Kidney (tissue), 14 donors: ENCODE data around the gene CD101. TPM values are rescaled to one million over a fixed set of nuclear protein-coding genes. Genes with fewer than 3 reads are reported as not detected.

ENCODE experiments used
- DNase-seq, 5 donors: peaks; one replicate each; pipeline ENCODE4 v3.0.0-alpha.2; 2013 to 2020
- FAIRE-seq: peaks from 2 replicates; lab custom pipeline; 2012; peaks lifted over from hg19 to GRCh38; lab: Jason Lieb, UNC
- H3K27ac ChIP-seq, 2 donors: one replicate each; pipeline ENCODE4 v1.7.0; 2013; ENCODE audit warnings: low read depth in 2 of 2, low read length in 2 of 2, inconsistent platforms in 1 of 2
- H3K27me3 ChIP-seq: one replicate; pipeline ENCODE4 v1.7.1; 2013; ENCODE audit warnings: low read length, inconsistent platforms; ENCODE audit not compliant: control insufficient read depth, insufficient read depth
- H3K36me3 ChIP-seq, 3 donors: one replicate each; pipeline versions ENCODE4 v1.7.0 to v1.7.1; 2013; ENCODE audit warnings: low read length in 3 of 3, control low read depth in 1 of 3, inconsistent platforms in 1 of 3; ENCODE audit not compliant: insufficient read depth in 3 of 3, control insufficient read depth in 2 of 3
- H3K4me1 ChIP-seq, 3 donors: one replicate each; pipeline versions ENCODE4 v1.7.0 to v1.7.1; 2013; ENCODE audit warnings: low read length in 3 of 3, inconsistent platforms in 1 of 3, low read depth in 1 of 3; ENCODE audit not compliant: control insufficient read depth in 2 of 3, insufficient read depth in 2 of 3
- H3K4me3 ChIP-seq, 3 donors: one replicate each; pipeline versions ENCODE4 v1.7.0 to v1.8.1; 2013; ENCODE audit warnings: low read length in 3 of 3, control low read depth in 1 of 3, inconsistent platforms in 1 of 3
- H3K9ac ChIP-seq, 3 donors: one replicate each; pipeline versions ENCODE4 v1.7.0 to v1.7.1; 2013; ENCODE audit warnings: low read length in 3 of 3, control low read depth in 1 of 3, inconsistent platforms in 1 of 3
- H3K9me3 ChIP-seq, 3 donors: one replicate each; pipeline versions ENCODE4 v1.7.0 to v1.7.1; 2013; ENCODE audit warnings: low read length in 3 of 3, control low read depth in 1 of 3, inconsistent platforms in 1 of 3; ENCODE audit not compliant: control insufficient read depth in 2 of 3, insufficient read depth in 1 of 3
- intact Hi-C: fragments of 100-400 bp; cut with DNase I; formaldehyde crosslinking; loops from one replicate; pipeline ENCODE4 v1.11.1; 2022
- polyA plus RNA-seq: library from polyadenylated mRNA; stranded (reverse); fragments of 350-450 nt; fragmentation: Illumina TruSeq; extraction: RNeasy Lipid Tissue Mini Kit (QIAGEN cat#74804); gene quantifications from one replicate; pipeline ENCODE4 v1.2.3, GENCODE V29; 2014; ENCODE audit warnings: low read depth, low replicate concordance; ENCODE audit not compliant: insufficient read depth
- total RNA-seq: library from RNA; stranded (reverse); fragmentation: NEBNext Ultra II Directional; extraction: Animal tissue kit (Norgen Biotek cat#: 25700); gene quantifications from one replicate; pipeline ENCODE4 v1.2.1, GENCODE V29; 2021
- TF ChIP-seq, protein P1 (sequence below): IDR thresholded peaks from 3 replicates; pipeline ENCODE4 v1.5.1; 2012; ENCODE audit warnings: mild to moderate bottlenecking, moderate library complexity, borderline replicate concordance; ENCODE audit not compliant: insufficient read depth; ENCODE audit errors: extremely low read depth
- donor health status: control.
- donor health status: control.
- donor health status: control.
- donor health status: control.
- donor health status: control.
- donor health status: DM: yes; HTN: yes; CAD: no.
- donor health status: Normal renal cell carcinoma (clear cell type).

Gene CD101
- total and polyA plus RNA-seq, 2 donors from 2014 or later, result 0.22 to 1.3 TPM

DNA sequence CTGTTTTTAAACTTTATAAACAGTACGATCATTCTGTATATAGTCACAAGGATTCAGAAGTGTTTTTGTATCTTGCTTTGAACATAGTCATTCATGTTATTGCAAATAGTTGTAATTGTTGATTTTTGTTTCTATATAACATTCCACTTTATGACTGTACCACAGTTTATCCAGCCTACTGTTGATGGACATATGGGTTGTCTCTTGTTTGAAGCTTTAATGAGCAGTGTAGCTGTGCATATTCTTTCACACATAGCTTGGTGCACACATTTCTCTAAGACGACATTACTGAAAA is 6.1 kb downstream of the CD101 start:
- H3K36me3 ChIP-seq, result no peaks in the 10 kb centered on the region
- H3K27ac ChIP-seq, result no peak overlapping the region
- H3K9me3 ChIP-seq, result no peaks in the 10 kb centered on the region
- no peak for FAIRE-seq
- H3K27me3 ChIP-seq, result no peaks in the 10 kb centered on the region
- DNase-seq, result peak in 1 of 5 donors; percentile 10
- H3K4me3 ChIP-seq, result no peak overlapping the region
- no peak overlapping the region for H3K9ac ChIP-seq
- TF ChIP-seq, protein P1, sequence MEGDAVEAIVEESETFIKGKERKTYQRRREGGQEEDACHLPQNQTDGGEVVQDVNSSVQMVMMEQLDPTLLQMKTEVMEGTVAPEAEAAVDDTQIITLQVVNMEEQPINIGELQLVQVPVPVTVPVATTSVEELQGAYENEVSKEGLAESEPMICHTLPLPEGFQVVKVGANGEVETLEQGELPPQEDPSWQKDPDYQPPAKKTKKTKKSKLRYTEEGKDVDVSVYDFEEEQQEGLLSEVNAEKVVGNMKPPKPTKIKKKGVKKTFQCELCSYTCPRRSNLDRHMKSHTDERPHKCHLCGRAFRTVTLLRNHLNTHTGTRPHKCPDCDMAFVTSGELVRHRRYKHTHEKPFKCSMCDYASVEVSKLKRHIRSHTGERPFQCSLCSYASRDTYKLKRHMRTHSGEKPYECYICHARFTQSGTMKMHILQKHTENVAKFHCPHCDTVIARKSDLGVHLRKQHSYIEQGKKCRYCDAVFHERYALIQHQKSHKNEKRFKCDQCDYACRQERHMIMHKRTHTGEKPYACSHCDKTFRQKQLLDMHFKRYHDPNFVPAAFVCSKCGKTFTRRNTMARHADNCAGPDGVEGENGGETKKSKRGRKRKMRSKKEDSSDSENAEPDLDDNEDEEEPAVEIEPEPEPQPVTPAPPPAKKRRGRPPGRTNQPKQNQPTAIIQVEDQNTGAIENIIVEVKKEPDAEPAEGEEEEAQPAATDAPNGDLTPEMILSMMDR, result no peak
- intact Hi-C loops, result no loop called here
- no peaks in the 10 kb centered on the region for H3K4me1 ChIP-seq

DNA sequence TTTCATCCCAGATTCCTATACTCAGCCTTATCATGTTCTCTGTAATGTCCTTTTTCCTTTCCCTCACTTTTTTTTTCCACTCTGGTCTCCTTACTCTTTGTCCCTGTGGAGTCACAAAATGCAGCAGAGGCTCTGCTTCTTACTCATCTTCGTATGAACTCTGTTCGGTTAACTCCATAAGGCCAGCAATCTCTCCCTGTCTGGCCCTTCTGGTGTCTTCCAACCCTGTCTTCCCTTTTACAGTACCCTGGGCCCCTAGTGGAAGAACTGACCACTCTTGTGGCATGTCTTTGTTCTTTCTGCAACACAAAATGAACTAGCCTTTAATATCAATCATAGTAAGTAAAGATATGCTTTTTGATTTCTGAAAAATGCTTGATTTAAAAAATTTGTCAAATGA is 7.1 kb downstream of the CD101 start:
- no peaks in the 10 kb centered on the region for H3K36me3 ChIP-seq
- DNase-seq (no peak), FAIRE-seq (no peak)
- intact Hi-C loops, result no loop called here
- no peaks in the 10 kb centered on the region for H3K27me3 ChIP-seq
- no peaks in the 10 kb centered on the region for H3K4me1 ChIP-seq
- H3K27ac ChIP-seq, result no peak overlapping the region
- no peak overlapping the region for H3K9ac ChIP-seq
- TF ChIP-seq, protein P1, result no peak
- no peaks in the 10 kb centered on the region for H3K9me3 ChIP-seq
- no peak overlapping the region for H3K4me3 ChIP-seq

DNA sequence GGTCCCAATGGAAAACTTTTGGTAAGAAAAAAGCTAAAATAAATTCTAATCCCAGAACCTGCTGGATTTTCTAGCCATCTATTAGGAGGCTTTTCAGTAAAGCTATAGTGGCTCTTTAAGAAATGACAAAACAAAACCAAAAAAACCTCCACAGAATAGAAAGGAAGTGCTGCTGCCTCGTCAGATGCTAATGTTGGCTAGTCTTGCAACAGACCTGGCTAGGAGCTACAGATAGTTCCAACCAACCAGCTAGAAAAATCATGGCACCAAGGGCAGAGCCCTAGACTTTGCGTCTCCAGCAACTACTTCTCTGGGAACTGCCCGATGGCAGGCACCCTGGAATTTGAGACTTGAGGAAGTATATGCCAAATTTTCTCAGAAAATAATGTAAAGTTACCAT is 7.6 kb downstream of the CD101 start:
- intact Hi-C loops, result no loop called here
- FAIRE-seq, result no peak
- H3K9me3 ChIP-seq, result no peaks in the 10 kb centered on the region
- no peak for DNase-seq
- H3K9ac ChIP-seq, result no peak overlapping the region
- no peaks in the 10 kb centered on the region for H3K36me3 ChIP-seq
- H3K27me3 ChIP-seq, result no peaks in the 10 kb centered on the region
- TF ChIP-seq, protein P1, result no peak
- no peak overlapping the region for H3K27ac ChIP-seq
- no peak overlapping the region for H3K4me3 ChIP-seq
- no peaks in the 10 kb centered on the region for H3K4me1 ChIP-seq

DNA sequence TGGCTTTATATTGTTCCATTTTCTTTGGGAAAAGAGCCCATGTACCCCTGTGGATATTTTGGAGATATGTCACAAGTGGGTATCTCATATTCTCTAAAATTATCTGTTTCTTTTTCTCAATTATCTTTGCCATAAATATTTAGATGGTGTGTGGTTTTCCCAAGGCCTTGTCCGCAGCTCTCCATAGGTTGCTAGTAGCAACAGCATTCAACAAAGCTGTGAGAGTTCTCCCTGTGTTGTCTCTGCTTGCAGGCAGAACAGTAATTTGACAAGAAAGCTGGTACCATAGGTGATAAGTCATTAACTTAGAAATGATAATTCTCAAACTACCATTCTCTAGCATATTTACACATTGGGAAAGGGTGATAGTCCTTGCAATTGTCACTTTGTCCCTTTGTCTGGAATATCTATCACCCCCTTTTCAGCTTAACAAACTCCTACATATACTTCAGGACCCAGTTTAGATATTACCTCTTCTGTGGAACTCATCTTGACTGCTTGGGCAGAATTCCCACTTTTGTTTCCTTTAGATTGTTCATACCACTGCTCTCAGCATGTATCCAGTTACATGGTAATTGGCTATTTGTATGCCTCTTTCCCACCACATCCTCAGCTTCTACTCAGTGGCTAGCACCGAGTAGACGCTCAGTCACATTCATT is 8.9 kb downstream of the CD101 start:
- Histone ChIP-seq H3K9me3 (no peaks in the 10 kb centered on the region), H3K9ac (no peak overlapping the region), H3K27me3 (no peaks in the 10 kb centered on the region), H3K4me3 (no peak overlapping the region), H3K27ac (no peak overlapping the region), H3K4me1 (no peaks in the 10 kb centered on the region), H3K36me3 (no peaks in the 10 kb centered on the region)
- intact Hi-C loops, result no loop called here
- TF ChIP-seq, protein P1, result no peak
- DNase-seq (no peak), FAIRE-seq (no peak)
